SK-N-SH (cell line): ENCODE data around the gene ZBTB12.

Source experiments
- ELF1 ChIP-seq: IDR thresholded peaks from 2 replicates; pipeline ENCODE4 v1.4.0; 2012
- EP300 ChIP-seq, 2 experiments: IDR thresholded peaks; 2 replicates each; pipeline versions ENCODE4 v1.4.0 to v1.6.1; 2012; ENCODE audit warnings: borderline replicate concordance in 1 of 2, low read depth in 1 of 2, low read length in 1 of 2
- EZH2phosphoT487 ChIP-seq: fragments of 200-600 bp; sonication (generic); IDR thresholded peaks from 2 replicates; pipeline ENCODE4 v1.6.1; 2017; ENCODE audit warnings: low read depth, mixed run types, mild to moderate bottlenecking, antibody characterized with exemption, moderate library complexity, borderline replicate concordance
- GATA2 ChIP-seq: sonication (generic); formaldehyde crosslinking; IDR thresholded peaks from 2 replicates; pipeline ENCODE4 v1.5.0; 2020; ENCODE audit warnings: mild to moderate bottlenecking, missing genetic modification reagents
- MEF2A ChIP-seq: IDR thresholded peaks from 2 replicates; pipeline ENCODE4 v1.4.0; 2012; ENCODE audit warnings: low read depth, borderline replicate concordance
- POLR2AphosphoS5 ChIP-seq: IDR thresholded peaks from 2 replicates; pipeline ENCODE4 v1.6.1; 2012; ENCODE audit warnings: low read depth, low read length
- RAD21 ChIP-seq: IDR thresholded peaks from 2 replicates; pipeline ENCODE4 v1.6.1; 2012; ENCODE audit warnings: mild to moderate bottlenecking, low read length
- RCOR1 ChIP-seq: fragments of 150-350 bp; IDR thresholded peaks from 2 replicates; pipeline ENCODE4 v1.6.1; 2017; ENCODE audit warnings: antibody characterized with exemption, low read length
- SIN3A ChIP-seq: IDR thresholded peaks from 2 replicates; pipeline ENCODE4 v1.6.1; 2012; ENCODE audit warnings: low read depth, mild to moderate bottlenecking, low read length, moderate library complexity, borderline replicate concordance
- TAF1 ChIP-seq: IDR thresholded peaks from 2 replicates; pipeline ENCODE4 v1.6.1; 2012; ENCODE audit warnings: low read depth, mild to moderate bottlenecking, low read length, moderate library complexity, borderline replicate concordance
- YY1 ChIP-seq: IDR thresholded peaks from 2 replicates; pipeline ENCODE4 v1.4.0; 2012; ENCODE audit warnings: low read depth, mild to moderate bottlenecking
- TF ChIP-seq, protein P1 (sequence below): fragments of 200-600 bp; sonication (generic); IDR thresholded peaks from 2 replicates; pipeline ENCODE4 v1.6.1; 2017; ENCODE audit warnings: antibody characterized with exemption, mild to moderate bottlenecking, moderate library complexity
- TF ChIP-seq, protein P2 (sequence below): fragments of 150-350 bp; IDR thresholded peaks from 2 replicates; pipeline ENCODE4 v1.6.1; 2017; ENCODE audit warnings: antibody characterized with exemption, low read length, low read depth, borderline replicate concordance

DNA sequence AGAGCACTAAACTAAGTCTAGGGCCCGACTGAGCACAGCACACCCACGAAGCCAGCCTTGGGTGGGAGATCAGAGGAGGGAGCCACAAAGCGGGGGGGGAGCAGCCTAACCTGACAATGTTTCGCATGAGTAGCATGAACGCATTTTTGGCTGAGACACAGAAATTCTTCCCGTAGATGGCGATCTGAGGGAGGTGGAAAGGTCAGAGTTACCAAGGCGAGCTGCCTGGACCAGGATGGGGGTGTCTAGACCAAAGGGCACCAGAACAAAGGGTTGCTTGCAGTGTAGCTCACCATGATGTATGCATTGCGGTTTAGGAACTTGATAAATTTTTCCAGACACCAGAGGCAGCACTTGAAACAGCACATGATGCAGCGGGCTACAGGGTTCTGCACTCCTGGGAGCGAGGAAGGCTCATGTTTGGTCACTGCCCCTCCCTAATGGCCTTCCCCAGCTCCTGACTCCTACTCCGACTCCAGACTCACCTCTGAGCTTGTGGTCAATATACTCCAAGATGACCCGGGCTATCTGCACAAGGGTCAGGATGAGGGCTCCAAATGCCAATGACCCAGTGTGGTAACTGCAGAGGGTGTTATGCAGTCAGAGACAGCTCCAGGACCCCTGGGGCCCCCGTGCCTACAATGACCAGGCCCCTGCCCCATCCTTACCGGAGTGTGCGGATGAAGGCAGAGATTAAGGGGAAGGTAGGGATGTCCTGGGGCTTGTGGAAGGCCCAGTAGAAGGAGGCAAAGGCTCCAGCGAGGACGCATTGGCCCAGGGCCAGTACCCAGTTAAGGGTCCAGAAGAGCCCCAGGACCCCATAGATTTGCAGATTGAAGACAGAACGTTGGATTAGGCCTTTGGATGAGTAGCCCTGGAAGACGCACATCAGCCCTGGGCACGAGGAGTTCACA, 36.4 kb downstream of the ZBTB12 start:
- TF ChIP-seq, protein P1, sequence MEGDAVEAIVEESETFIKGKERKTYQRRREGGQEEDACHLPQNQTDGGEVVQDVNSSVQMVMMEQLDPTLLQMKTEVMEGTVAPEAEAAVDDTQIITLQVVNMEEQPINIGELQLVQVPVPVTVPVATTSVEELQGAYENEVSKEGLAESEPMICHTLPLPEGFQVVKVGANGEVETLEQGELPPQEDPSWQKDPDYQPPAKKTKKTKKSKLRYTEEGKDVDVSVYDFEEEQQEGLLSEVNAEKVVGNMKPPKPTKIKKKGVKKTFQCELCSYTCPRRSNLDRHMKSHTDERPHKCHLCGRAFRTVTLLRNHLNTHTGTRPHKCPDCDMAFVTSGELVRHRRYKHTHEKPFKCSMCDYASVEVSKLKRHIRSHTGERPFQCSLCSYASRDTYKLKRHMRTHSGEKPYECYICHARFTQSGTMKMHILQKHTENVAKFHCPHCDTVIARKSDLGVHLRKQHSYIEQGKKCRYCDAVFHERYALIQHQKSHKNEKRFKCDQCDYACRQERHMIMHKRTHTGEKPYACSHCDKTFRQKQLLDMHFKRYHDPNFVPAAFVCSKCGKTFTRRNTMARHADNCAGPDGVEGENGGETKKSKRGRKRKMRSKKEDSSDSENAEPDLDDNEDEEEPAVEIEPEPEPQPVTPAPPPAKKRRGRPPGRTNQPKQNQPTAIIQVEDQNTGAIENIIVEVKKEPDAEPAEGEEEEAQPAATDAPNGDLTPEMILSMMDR = no peak
- TF ChIP-seq POLR2AphosphoS5 = no peak
- TF ChIP-seq MEF2A = no peak
- TF ChIP-seq EZH2phosphoT487 = no peak
- TF ChIP-seq, protein P2, sequence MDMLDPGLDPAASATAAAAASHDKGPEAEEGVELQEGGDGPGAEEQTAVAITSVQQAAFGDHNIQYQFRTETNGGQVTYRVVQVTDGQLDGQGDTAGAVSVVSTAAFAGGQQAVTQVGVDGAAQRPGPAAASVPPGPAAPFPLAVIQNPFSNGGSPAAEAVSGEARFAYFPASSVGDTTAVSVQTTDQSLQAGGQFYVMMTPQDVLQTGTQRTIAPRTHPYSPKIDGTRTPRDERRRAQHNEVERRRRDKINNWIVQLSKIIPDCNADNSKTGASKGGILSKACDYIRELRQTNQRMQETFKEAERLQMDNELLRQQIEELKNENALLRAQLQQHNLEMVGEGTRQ = no peak
- no peak for TF ChIP-seq EP300 (IDR thresholded peaks at IDR 0.05; ENCODE audit: borderline replicate concordance in 1 of 2, low read depth in 1 of 2, low read length in 1 of 2)
- no peak for TF ChIP-seq GATA2
- no peak for TF ChIP-seq RAD21
- no peak for TF ChIP-seq ELF1
- no peak for TF ChIP-seq RCOR1
- no peak for TF ChIP-seq YY1
- no peak for TF ChIP-seq TAF1
- TF ChIP-seq SIN3A = no peak
